ENCODE results near the gene MKLN1.
"Not testable (repeated sequence)": the region's sequence is repeated elsewhere in the genome, so short reads cannot be mapped to it uniquely, and the experiment has no call there.

The MKLN1 gene

GRCh38 chr7:131305152-131305551 is 22.5 kb upstream of the MKLN1 start:
- DNase-seq = no peak
- no peak overlapping the region for H3K4me3 ChIP-seq (ENCODE audit: low read depth, low read length)
- H3K27me3 ChIP-seq (replicated peaks) = no peaks in the 10 kb centered on the region
- no peaks in the 10 kb centered on the region for H3K36me3 ChIP-seq (replicated peaks)
- in situ Hi-C loops (cut with HindIII; ENCODE audit: low pct_ligation_motif_present, low sequenced_read_pairs) = no loop called here
- TF ChIP-seq, protein P1, sequence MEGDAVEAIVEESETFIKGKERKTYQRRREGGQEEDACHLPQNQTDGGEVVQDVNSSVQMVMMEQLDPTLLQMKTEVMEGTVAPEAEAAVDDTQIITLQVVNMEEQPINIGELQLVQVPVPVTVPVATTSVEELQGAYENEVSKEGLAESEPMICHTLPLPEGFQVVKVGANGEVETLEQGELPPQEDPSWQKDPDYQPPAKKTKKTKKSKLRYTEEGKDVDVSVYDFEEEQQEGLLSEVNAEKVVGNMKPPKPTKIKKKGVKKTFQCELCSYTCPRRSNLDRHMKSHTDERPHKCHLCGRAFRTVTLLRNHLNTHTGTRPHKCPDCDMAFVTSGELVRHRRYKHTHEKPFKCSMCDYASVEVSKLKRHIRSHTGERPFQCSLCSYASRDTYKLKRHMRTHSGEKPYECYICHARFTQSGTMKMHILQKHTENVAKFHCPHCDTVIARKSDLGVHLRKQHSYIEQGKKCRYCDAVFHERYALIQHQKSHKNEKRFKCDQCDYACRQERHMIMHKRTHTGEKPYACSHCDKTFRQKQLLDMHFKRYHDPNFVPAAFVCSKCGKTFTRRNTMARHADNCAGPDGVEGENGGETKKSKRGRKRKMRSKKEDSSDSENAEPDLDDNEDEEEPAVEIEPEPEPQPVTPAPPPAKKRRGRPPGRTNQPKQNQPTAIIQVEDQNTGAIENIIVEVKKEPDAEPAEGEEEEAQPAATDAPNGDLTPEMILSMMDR (IDR thresholded peaks at IDR 0.05; ENCODE audit: low read depth, low read length, missing control alignments) = no peak
- no peak overlapping the region for H3K27ac ChIP-seq

DNA sequence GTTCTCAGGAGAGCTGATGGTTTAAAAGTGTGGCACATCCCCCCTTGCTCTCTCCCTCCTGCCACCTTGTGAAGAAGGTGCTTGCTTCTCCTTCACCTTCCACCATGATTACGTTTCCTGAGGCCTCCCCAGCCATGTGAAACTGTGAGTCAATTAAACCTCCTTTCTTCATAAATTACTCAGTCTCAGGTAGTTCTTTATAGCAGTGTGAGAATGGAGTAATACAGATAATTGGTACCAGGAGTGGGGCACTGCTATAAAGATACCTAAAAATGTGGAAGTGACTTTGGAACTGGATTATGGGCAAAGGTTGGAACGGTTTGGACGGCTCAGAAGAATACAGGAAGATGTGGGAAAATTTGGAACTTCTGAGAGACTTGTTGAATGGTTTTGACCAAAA is 21.6 kb upstream of the MKLN1 start:
- in situ Hi-C loops (cut with HindIII; ENCODE audit: low pct_ligation_motif_present, low sequenced_read_pairs); DNase-seq; H3K36me3 ChIP-seq (replicated peaks); H3K4me3 ChIP-seq (ENCODE audit: low read depth, low read length); H3K27ac ChIP-seq; H3K27me3 ChIP-seq (replicated peaks): not testable (repeated sequence)

DNA sequence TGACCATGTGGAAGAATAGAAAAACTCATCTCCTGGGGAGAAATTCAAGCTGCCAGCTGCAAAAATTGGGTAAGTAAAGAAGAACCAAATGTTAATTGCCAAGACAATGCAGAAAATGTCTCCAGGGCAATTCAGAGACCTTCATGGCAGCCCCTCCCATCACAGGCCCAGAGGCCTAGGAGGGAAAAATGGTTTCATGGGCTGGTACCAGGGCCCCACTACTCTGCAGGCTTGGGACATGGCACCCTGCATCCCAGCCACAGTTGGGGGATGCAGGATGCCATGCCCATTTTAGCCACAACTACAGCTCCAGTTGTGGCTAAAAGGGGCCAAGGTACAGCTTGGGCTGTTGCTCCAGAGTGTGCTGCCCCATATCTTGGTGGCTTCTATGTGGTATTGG is 20.9 kb upstream of the MKLN1 start:
- Histone ChIP-seq H3K36me3 (replicated peaks) (no peaks in the 10 kb centered on the region), H3K4me3 (ENCODE audit: low read depth, low read length) (no peak overlapping the region), H3K27me3 (replicated peaks) (no peaks in the 10 kb centered on the region), H3K27ac (no peak overlapping the region)
- in situ Hi-C loops (cut with HindIII; ENCODE audit: low pct_ligation_motif_present, low sequenced_read_pairs) = no loop called here
- TF ChIP-seq, protein P1 (IDR thresholded peaks at IDR 0.05; ENCODE audit: low read depth, low read length, missing control alignments) = no peak
- no peak for DNase-seq

DNA sequence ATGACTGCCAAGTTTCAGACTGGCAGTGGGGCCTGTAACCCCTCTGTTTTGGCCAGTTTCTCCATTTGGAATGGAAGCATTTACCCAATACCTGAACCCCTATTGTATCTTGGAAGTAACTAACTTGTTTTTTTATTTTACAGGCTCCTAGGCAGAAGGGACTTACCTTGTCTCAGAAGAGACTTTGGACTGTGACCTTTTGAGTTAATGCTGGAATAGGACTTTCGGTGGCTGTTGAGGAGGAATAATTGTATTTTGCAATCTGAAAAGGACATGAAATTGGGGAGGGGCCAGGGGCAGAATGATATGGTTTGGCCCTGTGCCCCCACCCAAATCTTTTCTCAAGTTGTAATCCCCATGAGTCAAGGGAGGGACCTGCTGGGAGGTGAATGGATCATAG is 20.0 kb upstream of the MKLN1 start:
- in situ Hi-C loops (cut with HindIII; ENCODE audit: low pct_ligation_motif_present, low sequenced_read_pairs) = no loop called here
- H3K4me3 ChIP-seq (ENCODE audit: low read depth, low read length) = no peak overlapping the region
- no peak for DNase-seq
- H3K27ac ChIP-seq = no peak overlapping the region
- H3K27me3 ChIP-seq (replicated peaks) = no peaks in the 10 kb centered on the region
- no peaks in the 10 kb centered on the region for H3K36me3 ChIP-seq (replicated peaks)
- TF ChIP-seq, protein P1 (IDR thresholded peaks at IDR 0.05; ENCODE audit: low read depth, low read length, missing control alignments) = no peak

DNA sequence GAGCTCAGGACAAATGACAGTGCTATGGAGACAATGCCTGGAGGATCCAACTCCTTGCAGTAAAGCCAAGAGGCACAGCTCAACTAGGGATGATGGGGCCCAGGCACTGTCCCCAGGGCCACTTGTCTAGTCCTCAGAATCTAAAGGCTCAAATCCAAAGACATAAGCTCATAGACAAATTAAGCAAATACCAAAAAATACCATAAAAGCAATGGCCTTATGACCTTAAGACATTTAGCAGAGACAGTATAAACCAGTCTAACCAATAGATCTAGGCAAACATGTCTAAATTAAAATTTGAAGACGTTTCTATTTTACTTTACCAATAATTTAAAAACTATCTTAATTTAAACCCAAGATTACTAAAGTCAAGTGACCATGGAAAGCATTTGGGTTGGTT is 14.8 kb upstream of the MKLN1 start:
- DNase-seq = no peak
- Histone ChIP-seq H3K36me3 (replicated peaks) (no peaks in the 10 kb centered on the region), H3K27me3 (replicated peaks) (no peaks in the 10 kb centered on the region), H3K4me3 (ENCODE audit: low read depth, low read length) (no peak overlapping the region), H3K27ac (no peak overlapping the region)
- TF ChIP-seq, protein P1 (IDR thresholded peaks at IDR 0.05; ENCODE audit: low read depth, low read length, missing control alignments) = no peak
- in situ Hi-C loops (cut with HindIII; ENCODE audit: low pct_ligation_motif_present, low sequenced_read_pairs) = no loop called here

GRCh38 chr7:131320603-131321002 is 7.1 kb upstream of the MKLN1 start:
- no peak for DNase-seq
- TF ChIP-seq, protein P1 (IDR thresholded peaks at IDR 0.05; ENCODE audit: low read depth, low read length, missing control alignments) = no peak
- in situ Hi-C loops (cut with HindIII; ENCODE audit: low pct_ligation_motif_present, low sequenced_read_pairs) = no loop called here
- Histone ChIP-seq H3K4me3 (ENCODE audit: low read depth, low read length) (no peak overlapping the region), H3K36me3 (replicated peaks) (no peaks in the 10 kb centered on the region), H3K27me3 (replicated peaks) (no peaks in the 10 kb centered on the region), H3K27ac (no peak overlapping the region)
